ENCODE measurements around the gene LRCH4. TPM values are rescaled to one million over a fixed set of nuclear protein-coding genes. Genes with fewer than 3 reads are reported as not detected.

Gene LRCH4
- total and polyA plus RNA-seq, 8 donors = 42.3 to 86.5 (median 57.9) TPM

DNA sequence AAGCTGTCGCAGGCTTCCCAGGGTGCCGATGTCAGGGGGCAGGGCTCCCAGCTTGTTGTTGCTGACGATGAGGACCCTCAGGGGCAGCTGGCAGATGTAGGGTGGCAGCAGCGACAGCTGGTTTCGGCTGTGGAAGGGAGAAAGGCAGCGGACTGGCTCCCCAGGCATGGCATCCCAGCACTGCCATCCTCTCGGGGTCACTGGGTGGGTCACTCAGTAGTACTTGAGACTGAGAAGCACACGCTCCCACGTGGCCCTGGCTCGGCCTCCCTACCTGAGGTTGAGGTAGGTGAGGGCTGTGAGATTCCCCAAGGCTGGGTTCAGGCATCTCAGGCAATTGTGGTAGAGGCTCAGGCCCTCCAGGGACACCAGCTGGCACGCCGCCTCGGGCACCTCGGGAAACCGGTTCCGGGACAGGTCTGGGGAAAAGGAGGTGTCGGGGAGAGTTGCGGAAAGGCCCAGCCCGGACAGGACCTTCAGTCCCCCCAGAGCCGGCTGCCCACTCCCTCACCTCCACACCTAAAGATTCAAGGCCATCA lies 3.8 kb downstream of the LRCH4 start:
- TF ChIP-seq, protein P1, sequence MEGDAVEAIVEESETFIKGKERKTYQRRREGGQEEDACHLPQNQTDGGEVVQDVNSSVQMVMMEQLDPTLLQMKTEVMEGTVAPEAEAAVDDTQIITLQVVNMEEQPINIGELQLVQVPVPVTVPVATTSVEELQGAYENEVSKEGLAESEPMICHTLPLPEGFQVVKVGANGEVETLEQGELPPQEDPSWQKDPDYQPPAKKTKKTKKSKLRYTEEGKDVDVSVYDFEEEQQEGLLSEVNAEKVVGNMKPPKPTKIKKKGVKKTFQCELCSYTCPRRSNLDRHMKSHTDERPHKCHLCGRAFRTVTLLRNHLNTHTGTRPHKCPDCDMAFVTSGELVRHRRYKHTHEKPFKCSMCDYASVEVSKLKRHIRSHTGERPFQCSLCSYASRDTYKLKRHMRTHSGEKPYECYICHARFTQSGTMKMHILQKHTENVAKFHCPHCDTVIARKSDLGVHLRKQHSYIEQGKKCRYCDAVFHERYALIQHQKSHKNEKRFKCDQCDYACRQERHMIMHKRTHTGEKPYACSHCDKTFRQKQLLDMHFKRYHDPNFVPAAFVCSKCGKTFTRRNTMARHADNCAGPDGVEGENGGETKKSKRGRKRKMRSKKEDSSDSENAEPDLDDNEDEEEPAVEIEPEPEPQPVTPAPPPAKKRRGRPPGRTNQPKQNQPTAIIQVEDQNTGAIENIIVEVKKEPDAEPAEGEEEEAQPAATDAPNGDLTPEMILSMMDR (IDR thresholded peaks at IDR 0.05) = no peak
- H3K4me1 ChIP-seq = peaks cover 25 to 47% of the 10 kb centered on the region in 2 donors
- DNase-seq (peak in 3 of 4 donors; percentile 72 to 90 (median 80)), ATAC-seq (peak; percentile 0)
- H3K27ac ChIP-seq = peak overlapping the region; percentile 95 to 98
- peak overlapping the region in 1 of 2 donors; percentile 78 for H3K4me3 ChIP-seq
- no peaks in the 10 kb centered on the region for H3K9me3 ChIP-seq
- H3K36me3 ChIP-seq = peaks cover 0 to 54% of the 10 kb centered on the region in 2 donors
- H3K27me3 ChIP-seq = no peaks in the 10 kb centered on the region
- intact Hi-C loops (cut with DNase I) = no loop called here

DNA sequence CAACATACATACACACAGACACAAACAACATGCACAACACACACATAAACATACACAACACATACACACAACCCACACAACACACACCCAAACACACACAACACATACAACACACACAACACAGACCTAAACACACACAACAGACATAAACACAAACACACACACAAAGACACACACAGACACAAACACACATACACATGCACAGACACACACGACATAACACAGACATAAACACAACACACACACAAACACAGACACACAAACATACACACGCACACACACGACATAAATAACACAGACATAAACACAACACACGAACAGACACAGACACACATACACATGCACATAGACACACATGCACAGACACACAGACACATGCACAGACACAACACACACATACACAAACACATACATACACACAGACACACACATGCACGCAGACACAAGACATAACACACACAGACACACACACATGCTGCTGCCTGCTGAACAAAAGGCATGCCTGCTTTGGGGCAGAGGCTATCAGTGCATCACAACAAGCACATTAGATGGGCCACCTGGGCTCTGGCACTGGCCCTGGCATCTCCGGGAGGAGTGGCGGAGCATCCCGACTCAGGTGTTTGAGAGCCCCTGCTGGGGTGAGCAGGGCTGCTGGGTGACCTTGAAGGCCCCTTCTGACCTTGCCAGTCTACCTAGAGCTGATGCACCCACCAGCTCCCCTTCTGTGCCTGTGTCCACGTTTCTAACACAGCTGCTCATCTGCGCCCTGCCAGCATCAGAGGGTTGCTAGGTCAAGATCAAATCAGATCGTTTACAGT lies 5.3 kb downstream of the LRCH4 start:
- TF ChIP-seq, protein P1 (IDR thresholded peaks at IDR 0.05) = no peak
- no peak overlapping the region for H3K27ac ChIP-seq
- H3K4me1 ChIP-seq = peaks cover 20 to 45% of the 10 kb centered on the region in 2 donors
- DNase-seq = no peak
- no peaks in the 10 kb centered on the region for H3K27me3 ChIP-seq
- H3K9me3 ChIP-seq = no peaks in the 10 kb centered on the region
- intact Hi-C loops (cut with DNase I) = no loop called here
- no peak overlapping the region for H3K4me3 ChIP-seq
- ATAC-seq = no peak
- peaks cover 0 to 68% of the 10 kb centered on the region in 2 donors for H3K36me3 ChIP-seq

DNA sequence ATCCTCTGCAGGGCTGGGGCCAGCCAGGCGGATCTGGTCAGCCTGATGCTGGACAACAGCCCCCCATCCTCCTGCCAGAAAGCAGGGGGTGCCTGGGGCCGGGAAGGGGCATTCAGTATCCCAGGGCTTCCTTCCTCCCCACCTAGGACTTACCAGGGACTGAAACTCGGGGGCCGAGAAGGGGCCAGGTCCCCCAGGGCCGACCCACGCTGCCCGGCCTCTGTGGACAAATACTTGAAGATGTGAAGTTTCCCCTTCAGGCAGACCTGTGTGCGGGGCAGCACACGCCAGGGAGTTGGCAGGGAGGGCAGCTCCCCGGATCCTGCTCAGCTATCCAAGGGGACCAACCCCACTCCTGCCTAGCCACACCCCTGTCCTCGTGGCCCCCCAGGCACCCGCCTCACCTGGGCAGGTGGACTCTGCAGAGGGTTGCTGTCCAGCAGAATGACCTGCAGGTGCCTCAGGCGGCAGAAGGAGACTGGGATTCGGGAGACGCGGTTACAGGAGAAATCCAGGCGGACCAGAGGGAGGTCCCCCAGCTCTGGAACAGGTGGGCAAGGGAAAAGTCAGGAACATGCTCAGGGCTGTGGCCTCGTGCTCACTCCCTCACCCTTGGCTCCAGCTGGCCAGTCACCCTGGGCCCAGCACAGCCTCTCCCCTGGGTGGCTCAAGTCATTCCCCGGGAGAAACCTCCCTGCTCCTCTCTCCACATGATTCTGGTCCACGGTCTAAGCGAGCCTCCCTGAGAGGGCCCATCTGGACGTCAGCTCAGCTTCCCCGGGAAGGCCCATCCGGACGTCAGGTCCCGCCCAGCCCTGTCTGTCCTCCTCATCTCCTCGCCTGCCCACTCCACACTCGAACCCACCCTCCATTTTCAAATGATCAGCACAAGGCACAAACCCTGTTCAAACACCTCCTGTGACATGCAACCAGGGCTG lies 7.4 kb downstream of the LRCH4 start:
- Histone ChIP-seq H3K9me3 (no peaks in the 10 kb centered on the region), H3K27me3 (no peaks in the 10 kb centered on the region), H3K4me1 (peaks cover 12 to 28% of the 10 kb centered on the region in 2 donors), H3K27ac (no peak overlapping the region), H3K4me3 (no peak overlapping the region), H3K36me3 (peaks cover 0 to 89% of the 10 kb centered on the region in 2 donors)
- TF ChIP-seq, protein P1 (IDR thresholded peaks at IDR 0.05) = no peak
- DNase-seq = no peak
- no peak for ATAC-seq
- intact Hi-C loops (cut with DNase I) = no loop called here

DNA sequence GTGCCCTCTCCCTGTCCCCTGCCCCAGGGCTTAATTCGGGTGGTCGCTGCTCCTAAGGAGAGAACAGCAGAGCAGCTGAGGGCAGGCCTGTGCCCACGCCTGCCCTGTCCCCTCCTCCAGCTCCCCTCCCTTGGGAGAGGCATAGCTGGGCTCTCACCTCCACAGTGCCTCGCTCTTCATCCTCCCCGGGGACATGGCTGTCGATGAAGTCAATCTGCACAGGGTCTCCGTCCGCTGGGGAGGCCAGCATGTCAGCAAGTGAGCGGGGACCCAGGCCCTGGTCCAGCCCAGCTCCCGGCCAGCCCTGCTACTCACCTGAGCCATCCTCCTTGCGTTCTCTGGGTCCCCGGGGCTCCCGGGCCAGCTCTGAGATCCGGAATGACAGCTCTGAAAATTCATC lies 8.4 kb downstream of the LRCH4 start:
- no peak for DNase-seq
- intact Hi-C loops (cut with DNase I) = no loop called here
- Histone ChIP-seq H3K4me3 (no peak overlapping the region), H3K27ac (no peak overlapping the region), H3K9me3 (no peaks in the 10 kb centered on the region), H3K4me1 (peaks cover 2 to 18% of the 10 kb centered on the region in 2 donors), H3K36me3 (peaks cover 0 to 98% of the 10 kb centered on the region in 2 donors), H3K27me3 (no peaks in the 10 kb centered on the region)
- TF ChIP-seq, protein P1 (IDR thresholded peaks at IDR 0.05) = no peak
- no peak for ATAC-seq

Measured in left lung (tissue), 10 donors.